GM21619 (cell line): ENCODE data around the gene STYX.
"Not testable (repeated sequence)": the region's sequence is repeated elsewhere in the genome, so short reads cannot be mapped to it uniquely, and the experiment has no call there.

Source experiments
- ATAC-seq: cut with Tn5 transposase; IDR thresholded peaks from one replicate; pipeline ENCODE4 v1.9.1; 2021; ENCODE audit not compliant: unreplicated experiment

STYX gene

DNA sequence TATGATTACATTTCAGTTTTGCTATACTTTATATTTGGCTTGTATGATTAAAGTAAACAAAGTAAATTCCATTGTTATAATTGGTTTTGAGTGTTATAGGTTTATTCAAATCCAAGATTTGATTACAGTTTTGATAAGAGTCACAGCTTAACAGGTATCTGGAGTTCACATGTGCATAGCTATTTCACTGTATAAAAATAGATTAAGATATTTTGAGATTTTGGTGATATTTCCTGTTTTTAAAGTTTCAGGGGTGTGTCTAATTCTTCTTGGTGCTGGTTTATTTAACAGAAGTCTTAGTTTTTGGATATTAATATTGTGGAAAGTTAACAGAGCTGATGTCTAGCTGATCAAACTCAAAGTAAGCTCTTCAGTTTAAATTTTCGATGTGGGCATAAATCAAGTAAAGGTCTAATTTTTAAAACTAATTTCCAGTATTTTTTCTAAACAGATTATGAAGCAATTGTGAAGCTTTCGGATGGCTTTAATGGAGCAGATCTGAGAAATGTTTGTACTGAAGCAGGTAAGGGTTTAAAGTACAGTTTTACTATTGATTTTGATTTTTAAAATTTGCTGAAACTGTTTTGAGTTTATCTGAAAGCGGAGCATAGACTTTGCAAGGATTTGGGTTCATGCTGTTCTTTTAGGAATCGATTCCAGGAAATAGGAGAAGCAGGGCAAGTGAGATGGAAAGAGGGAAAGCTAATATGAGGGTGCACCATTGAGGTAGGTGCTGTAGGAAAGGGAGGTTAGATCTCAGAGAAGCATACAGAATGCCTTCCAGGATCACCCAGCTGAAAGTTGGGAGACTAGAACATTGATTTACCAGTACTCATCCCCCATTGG, 6.2 kb upstream of the STYX start:
- no peak for ATAC-seq

GRCh38 chr14:52724360-52724644, 5.7 kb upstream of the STYX start:
- no peak for ATAC-seq

GRCh38 chr14:52727509-52727908, 2.5 kb upstream of the STYX start:
- ATAC-seq: not testable (repeated sequence)

DNA sequence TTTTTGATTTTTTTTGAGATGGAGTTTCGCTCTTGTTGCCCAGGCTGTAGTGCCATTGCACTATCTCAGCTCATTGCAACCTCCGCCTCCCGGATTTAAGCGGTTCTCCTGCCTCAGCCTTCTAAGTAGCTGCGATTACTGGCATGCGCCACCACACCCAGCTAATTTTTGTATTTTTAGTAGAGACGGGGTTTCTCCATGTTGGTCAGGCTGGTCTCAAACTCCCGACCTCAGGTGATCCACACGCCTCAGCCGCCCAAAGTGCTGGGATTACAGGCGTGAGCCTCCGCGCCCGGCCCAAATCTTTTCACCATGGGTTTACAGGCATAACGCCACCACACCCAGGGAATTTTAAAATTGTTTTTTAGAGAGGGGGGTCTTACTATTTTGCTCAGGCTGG, 931 bp upstream of the STYX start:
- not testable (repeated sequence) for ATAC-seq

- ATAC-seq: no peak
Observed at GRCh38 chr14:52729585-52729924, 411 bp upstream of the STYX start.

DNA sequence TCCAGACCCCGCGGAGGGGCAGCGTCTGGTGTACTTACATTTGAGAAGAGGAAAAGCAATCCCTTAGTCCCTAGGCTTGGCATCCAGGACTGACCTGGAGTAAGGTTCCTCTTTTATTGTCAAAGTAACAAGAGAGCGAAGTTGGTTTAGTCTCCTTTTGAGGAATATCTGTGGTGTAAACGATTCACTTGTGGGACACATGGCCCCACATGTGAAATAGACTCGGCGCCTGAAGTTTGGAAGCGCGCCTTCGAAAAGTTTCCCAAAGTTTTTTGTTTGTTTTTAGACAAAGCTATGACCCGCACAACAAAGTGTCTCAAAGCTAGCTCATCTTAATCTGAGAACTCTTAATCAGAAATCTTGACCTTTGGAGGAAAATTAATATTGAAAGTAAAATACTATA, 744 bp downstream of the STYX start:
- ATAC-seq: no peak

GRCh38 chr14:52733824-52734223, 3.9 kb downstream of the STYX start:
- no peak for ATAC-seq

DNA sequence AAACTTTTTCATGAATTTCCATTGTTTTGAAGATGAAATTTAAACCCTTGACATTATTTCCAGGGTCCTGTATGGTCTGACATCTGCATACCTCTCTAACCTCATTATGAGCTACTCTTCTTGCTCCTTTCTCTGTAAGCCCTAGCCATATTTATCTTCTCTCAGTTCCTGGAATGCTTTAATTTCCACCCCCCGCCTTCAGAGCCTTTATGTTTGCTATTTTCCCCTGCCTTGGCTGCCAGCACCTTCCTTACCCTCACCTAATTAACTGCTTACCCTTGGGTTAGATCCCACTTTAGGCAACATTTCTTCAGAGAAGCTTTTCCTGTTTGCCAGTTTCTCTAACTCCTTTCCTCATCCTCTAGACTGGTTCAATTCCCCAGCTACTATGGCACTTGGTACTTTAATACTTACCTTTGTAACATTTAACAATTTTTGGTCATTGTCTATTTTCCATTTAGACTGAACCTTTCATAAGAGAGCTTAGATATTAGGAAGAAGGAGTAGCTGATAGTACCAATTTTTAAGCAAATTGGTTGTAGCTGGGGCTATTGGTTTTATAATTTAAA, 6.0 kb downstream of the STYX start:
- ATAC-seq: no peak

GRCh38 chr14:52738409-52738808, 8.4 kb downstream of the STYX start:
- no peak for ATAC-seq

DNA sequence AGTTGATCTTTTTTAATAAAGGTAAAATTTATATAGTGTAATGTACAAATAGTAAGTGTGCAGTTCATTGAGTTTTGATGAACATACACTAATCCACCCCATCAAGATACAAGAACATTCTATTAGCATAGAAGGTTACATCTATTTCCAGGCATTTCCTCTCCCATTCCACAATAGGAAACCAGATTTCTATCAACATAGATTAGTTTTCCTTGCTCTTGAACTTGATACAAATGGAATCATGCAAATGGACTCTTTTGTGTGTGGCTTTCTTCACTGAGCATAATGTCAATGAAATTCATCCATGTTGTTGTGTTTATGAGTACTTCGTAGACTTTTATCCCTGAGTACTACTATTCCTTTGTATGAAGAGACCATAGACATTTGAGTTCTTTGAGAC, 10.8 kb downstream of the STYX start:
- no peak for ATAC-seq

DNA sequence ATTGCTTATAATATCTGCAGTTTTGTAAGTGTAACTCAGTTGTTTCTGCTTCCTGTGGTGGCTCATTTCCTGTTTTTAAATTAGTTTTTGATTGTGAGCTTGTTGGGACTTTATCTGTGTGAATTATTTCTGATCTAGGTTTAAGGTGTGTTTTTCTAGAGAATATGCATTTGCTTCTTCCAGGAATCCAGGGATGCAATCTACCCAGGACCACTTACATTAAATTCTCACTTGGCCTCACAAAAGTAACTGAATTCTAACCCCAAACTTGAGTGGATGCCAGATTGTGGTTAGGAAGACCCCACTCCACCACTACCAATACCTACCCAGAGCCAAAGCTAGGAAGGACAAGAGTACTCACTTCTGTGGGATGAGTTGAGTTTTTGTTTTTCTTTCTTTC, 11.9 kb downstream of the STYX start:
- ATAC-seq: peak; percentile 21

- ATAC-seq: no peak
Observed at GRCh38 chr14:52748647-52749292, 18.8 kb downstream of the STYX start.

- ATAC-seq: no peak
Observed at GRCh38 chr14:52755607-52756316, 25.8 kb downstream of the STYX start.

GRCh38 chr14:52759145-52759544, 29.2 kb downstream of the STYX start:
- ATAC-seq: no peak

GRCh38 chr14:52762923-52763322, 33.0 kb downstream of the STYX start:
- not testable (repeated sequence) for ATAC-seq

DNA sequence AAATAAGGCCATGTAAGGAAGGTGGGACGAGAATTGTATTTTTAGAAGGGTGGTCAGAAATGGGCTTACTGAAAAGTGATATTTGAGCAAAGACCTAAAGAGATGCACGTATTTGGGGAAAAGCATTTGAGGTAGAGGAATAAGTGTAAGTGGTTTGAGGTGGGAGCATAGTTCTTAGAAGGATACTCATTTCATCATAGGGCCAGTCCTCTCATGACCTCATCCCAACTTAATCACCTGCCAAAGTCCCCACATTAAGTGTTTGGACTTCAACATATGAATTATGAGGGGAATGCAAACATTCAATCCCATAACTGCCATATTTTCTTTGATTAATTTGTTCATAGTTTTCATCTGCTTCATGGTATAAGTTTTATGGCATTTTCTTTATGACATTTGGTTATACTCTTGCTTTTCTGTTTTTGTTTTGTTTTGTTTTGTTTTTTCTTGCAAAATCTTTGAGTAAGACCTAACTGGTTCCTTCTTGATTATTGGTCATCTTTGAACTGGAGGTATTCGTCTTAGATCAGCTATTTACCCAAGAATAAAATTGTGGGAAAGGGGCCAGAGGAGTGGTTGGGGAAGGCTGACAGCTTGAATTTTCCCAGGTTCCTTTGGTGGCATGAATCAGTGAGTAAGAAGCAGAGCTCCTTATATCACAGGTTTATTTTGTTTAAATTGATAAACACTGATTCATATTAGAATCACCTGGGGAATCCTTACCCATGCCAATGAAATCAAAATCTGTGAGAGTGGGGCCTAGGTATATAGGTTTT, 37.3 kb downstream of the STYX start:
- no peak for ATAC-seq

DNA sequence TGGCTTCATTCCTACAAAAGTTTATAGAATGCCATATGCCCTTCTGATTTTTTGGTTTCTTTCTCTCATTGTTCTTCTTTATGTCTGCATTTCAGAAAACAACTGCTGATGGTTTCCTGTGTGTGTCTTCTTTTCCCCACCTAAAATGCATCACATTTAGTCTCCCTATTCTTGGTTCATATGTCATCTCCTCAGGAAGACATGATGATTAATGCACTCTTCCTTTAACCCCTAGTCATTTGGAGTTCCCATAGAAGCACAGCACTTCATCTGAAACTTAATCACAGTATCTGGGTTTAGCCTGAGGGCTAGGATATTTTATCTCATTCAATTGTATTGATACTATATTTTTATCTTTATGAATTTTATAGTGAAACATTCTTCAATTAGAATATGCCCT, 39.9 kb downstream of the STYX start:
- no peak for ATAC-seq

- ATAC-seq: no peak
Observed at GRCh38 chr14:52776816-52777215, 46.9 kb downstream of the STYX start.

DNA sequence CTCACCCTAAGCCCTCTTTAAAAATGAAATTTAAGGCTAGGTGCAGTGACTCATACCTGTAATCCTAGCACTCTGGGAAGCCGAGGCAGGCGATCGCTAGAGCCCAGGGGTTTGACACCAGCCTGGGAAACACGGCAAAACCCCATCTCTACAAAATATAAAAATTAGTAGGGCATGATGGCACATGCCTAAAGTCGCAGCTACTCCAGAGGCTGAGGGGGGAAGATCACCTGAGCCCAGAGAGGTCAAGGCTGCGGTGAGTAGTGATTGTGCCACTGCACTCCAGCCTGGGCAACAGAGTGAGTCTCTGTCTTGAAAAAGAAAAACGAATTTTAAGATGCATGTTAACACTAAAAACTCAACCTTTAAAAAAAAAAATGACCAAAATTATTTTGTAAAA, 48.7 kb downstream of the STYX start:
- no peak for ATAC-seq

DNA sequence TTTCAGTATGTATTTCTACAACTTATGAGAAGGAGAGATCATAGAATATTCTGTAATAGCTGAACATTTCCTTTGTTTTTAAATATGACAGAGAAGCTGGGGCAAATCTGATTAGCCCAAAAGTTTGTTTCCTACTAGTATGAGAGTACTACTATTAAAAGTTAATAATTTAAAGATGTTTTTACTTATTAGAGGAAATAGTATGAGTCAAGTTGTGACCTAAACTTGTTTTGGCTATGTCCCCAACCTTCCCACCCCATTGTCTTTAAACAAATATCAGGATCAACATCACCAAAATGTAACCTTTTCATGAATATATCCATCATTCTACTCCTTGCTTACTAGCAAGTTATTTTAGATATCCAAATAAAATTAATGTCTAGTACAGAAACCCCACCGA, 50.9 kb downstream of the STYX start:
- ATAC-seq: no peak

GRCh38 chr14:52781629-52782028, 51.7 kb downstream of the STYX start:
- no peak for ATAC-seq
